Hepatic stellate cell (primary cell): ENCODE data around the gene KLHL29.

ENCODE experiments used
- DNase-seq: peaks from one replicate; pipeline ENCODE4 v3.0.0; 2011; ENCODE audit warnings: low spot score

The KLHL29 gene

DNA sequence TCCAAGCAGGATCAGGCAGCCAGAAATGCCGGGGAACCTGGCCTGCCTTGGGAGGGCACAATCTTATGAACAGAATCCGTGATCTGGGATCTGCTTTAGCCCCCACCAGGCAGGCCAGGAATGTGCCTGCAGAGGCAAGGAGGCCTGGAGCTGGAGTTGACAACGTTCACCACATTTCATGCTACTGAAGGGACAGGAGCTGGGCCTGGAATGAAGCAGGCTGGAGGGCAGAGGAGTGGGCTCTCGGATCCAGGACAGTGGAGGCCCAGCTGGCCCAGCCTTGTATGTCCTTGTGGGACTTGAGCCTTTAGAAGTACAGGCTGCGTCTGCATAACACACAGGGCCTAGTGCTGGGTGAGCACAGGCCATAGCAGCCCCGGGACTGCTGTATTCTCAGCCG, 91.8 kb downstream of the KLHL29 start:
- DNase-seq: no peak

DNA sequence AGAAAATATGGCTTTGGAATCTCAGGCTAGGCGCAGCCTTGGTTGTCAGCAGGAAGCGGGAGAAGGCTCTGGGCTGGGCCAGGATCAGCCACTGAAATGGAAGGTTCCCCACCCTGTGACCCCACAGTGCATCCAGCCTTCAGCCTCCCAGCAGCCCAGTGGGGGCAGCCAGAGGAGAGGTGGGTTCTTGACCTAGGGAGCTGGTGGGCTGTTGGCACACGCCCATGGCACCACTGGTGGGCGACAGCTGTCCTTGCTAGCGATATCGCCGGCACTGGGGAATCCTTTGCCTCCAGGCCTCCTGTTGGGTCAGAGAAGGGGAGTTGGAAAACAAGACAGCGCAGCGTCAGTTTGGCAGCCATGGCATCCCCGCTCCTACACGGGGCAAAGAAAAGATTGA, 92.4 kb downstream of the KLHL29 start:
- DNase-seq: no peak

DNA sequence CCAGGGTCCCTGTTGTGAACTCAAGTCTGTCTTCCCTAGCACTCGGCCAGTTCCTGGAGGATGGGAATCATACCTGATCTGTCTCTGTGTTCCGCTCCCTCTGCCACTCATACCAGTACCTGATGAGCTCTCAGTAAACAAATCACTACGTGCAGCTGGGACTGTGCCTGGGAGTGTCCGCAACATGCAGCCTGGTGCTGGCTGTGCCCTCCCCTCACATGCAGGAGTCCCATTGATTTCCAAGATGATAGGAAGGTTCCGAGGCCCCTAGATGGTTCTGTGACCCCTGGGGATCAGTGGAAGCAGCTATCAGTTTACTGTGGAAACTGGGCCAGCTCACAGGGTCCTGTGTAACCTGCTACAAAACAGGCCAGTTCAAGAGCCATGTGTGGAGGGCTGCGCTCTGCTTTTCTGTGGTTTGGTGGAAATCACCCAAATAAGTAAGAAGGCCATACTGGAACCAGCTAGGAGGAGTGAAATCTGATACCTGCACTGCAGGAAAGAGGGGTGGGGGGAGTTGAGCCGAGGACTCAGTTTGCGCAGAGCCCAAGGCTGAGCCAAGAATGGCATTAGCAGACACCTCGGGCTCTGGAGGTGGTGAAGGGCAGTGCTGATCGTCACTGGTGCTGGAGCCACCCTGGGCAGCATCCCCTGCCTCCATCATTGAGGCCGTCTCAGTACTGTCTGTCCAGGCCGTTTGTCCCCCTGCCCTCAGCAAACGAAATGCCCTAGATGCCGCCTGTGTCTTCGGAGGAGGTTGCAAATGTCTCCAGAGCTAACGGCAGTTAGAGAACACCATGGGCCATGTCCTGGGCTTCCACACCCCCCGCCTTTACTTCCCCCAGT, 93.3 kb downstream of the KLHL29 start:
- no peak for DNase-seq

DNA sequence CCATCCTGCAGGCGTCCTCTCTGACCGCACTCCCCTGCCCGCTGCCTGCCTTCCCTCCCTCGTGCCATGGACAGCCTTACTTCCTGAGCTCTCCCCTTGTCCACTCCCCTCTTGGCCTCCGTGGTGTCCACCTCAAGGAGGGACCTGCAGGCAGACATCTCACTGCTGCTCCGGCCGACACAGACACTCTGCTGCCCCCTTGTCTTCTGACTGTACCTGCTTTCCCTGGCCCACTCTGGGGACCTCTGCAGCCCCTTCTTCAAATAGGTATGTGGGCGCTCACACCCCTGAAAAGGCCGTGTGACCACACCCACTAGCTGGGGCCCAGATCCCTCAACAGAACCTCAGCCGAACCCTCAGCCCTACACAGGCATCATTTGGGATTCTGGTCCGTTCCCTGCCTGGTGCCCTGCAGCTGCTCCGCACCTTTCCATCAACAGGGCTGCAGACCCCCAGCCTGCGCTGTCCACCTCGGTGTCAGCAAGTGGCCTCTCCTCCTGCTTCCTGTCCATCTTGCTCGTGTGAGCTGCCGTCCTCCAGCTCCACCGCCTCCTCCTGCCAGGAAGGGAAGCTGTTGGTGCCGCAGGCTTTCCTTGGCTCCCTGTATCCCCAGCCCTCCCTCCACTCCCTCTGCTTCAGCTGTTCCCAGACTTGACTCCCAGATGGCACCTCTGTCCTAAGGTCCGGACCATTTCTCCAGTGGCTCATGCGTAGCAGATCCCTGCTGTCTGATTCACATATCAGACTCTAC, 94.1 kb downstream of the KLHL29 start:
- DNase-seq: no peak

DNA sequence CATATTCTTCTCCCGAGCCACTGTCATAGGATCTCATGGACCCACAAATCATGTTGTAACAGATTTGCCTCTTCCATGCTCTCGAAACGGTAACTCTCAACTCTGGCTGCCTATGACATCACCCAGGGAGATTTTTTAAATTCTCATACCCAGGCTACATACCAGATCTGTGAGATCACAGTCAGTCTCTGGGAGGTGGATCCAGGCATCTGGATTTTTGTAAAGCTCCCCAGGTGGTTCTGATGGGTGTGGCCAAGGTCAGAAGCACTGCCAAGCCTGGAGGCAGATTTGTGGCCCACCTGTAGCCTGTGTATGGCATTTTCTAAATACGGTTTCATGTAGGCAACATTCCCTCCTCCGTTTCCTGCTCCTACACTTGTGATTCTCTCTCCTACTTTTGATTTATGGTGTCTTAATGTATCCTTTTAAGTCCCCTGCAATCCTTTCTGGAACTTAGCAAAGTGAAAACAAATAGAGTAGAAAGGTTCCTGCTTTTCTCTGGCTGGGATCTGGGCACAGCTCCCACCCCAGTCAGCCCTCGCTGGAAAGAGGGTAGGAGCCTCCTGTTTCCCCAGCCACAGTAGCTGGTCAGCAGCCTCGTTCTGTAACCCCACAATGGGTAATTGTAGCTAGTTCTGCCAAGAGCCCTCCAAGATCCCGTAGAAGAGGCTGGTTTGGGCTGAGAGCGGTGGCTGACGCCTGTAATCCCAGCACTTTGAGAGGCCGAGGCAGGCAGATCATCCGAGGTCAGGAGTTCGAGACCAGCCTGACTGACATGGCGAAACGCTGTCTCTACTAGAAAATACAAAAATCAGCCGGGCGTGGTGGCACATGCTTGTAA, 96.2 kb downstream of the KLHL29 start:
- peak; percentile 87 for DNase-seq

DNA sequence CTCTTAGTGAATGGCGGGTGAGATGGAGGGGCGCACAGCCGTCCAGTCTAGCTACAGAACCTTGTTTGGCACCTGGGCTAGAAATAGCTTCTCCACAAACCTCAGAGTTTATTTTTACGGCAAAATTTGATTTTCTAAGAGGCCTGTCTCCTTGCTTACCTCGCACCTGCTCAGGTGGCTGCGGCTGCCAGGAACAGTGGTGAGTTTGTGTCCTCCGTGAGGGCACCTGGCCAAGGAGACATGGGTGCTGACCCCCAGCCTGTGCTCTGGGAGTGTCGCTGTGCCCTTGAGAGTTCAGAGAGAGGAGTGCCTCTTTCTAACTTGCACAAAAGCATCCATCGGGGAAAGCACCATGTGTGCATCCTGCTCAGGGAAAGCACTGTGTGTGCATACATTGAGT, 97.2 kb downstream of the KLHL29 start:
- DNase-seq: no peak

DNA sequence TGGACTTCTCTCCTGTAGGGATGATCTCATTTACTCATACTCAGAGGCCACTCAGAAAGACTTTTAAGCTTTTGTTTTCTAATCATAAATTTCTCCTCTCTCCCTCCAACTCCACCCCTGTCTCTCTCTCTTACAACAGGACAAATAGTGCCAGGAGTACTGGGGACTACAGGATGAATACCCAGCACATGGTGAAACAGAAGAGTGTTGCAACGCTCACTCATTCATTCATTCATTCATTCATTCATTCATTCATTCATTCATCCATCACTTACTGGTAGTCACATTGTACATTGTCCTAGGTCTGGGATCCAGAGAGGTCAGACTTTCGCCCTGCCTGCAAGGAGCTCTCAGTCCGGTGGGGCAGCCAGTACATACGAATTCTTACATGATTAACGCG, 97.6 kb downstream of the KLHL29 start:
- no peak for DNase-seq

DNA sequence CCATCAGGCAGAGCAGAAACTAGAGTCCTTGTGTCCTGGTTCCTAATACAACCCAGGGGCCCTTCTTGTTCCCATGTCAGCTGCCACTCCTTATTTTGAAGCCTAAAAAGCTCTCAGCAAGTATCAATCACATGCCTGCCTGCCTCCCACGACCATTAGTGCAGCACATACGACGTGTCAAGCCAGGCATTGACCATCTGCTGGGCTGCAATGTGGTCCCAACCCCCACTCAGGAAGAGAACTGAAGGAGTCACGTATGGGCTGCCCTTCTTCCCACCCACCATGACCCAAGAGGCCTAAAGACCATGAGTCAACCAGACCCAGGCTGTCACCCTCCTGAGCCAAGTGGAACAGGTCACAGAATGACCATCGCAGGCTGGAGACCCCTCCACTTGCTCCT, 98.8 kb downstream of the KLHL29 start:
- no peak for DNase-seq

DNA sequence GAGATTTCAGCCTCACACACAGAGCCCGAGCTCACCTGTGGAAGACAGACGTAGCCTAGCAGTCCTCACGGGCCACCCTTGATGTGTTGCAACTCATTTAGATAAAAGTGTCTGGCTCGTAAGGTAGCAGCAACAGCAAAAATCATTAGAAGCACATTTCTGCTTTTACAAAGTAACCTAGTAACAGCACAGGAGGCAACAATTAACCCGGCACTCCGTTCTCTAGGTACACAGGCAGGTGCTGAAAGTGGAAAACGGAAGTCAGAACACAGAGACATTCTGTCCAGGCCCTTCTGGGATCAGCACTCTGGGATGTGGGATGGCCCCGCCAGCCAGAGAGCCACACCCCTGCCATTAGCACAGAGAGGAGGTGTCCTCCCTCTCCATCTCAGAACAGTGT, 99.3 kb downstream of the KLHL29 start:
- DNase-seq: no peak

DNA sequence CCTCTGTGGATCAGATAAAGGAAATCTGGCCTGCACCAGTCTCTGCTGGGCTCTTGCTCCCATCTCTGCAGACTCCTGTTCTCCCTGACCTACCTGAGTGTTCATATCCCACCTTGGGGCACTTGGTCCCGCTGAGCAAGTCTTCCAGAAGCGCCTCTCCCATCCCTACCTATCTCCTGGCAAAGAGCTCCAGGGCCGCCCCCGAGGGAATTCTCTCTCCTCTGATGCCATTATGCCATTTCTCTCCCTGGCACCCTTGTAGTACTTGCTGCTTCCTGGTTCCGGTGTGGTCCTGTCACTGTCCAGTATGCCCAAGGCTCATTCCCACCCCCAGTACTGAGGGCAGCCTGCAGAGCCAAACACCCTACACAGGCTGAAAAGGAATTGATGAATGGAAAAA, 99.8 kb downstream of the KLHL29 start:
- no peak for DNase-seq

DNA sequence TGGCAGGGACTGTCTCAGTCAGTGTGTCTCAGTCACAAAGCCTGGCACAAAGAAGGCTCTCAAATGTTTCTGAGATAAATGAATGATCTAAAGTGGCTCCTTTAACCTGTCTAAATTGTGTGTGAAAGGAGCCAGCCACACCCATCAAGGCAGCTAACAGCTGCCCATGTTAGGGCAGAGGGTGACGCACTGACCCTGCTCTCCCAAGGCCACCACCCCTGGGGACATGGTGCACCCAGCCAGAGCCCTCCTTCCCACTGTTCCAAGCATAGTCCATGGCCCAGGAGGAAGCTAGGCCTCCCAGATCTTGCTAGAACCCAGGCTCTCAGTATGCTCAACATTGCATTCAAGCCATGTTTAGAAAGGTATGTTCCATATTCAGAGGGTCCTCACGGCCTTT, 100.3 kb downstream of the KLHL29 start:
- DNase-seq: no peak

DNA sequence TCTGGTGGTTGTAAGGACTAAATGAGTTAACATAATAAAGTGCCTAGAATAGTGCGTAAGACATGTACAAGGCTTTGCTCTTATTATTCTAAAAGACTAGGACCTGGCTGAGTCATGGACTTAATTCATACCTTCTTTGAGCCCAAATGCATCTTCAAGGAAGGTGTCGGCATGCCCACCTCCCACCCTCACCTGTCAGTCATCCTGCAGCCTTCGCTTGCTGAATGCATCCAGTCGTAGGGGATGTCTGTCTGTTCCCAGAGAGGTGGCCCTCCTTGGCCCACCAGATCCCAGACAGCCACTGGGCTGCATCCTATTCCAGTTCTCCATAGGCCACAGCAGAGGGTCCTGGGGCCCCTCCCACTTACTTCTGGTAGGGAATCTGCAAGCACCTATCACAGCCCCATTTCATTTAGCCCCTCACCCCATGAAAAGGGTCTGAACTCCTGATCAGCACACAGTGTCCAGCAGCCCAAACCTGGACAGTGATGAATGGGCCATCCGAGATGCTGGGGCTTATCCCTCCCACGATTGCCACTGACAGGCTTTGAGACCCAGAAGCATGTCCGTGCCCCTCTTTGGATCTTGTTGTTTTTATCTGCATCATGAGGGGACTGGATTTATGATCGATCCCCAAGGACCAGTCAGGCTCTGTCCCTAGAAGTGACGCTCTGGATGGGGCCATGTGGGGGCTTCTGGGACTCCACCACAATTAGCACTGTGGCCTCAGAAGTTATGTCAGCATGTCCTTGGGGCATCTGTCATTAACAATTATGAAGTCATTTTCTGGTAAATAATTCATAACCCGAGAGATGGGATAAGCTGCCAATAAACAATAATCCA, 101.1 kb downstream of the KLHL29 start:
- DNase-seq: no peak

DNA sequence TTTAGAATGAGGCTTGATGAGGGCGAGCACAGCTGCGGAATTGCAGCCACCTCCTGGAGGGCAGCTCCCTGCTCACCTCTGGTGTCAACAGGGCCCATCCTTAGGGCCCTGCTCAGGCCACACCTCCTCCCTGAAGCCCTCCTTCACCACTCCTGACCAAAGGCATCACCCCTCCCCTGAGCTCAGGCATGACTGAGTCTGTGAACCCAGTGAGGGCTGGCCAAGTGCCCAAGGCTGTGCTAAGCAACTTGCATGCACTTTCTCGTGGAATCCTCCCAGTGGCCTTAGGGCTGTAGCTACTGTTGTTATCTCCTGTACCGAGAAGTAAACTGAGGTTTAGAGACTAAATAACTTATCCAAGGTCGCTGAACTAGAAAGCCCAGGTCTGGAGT, 101.7 kb downstream of the KLHL29 start:
- no peak for DNase-seq

DNA sequence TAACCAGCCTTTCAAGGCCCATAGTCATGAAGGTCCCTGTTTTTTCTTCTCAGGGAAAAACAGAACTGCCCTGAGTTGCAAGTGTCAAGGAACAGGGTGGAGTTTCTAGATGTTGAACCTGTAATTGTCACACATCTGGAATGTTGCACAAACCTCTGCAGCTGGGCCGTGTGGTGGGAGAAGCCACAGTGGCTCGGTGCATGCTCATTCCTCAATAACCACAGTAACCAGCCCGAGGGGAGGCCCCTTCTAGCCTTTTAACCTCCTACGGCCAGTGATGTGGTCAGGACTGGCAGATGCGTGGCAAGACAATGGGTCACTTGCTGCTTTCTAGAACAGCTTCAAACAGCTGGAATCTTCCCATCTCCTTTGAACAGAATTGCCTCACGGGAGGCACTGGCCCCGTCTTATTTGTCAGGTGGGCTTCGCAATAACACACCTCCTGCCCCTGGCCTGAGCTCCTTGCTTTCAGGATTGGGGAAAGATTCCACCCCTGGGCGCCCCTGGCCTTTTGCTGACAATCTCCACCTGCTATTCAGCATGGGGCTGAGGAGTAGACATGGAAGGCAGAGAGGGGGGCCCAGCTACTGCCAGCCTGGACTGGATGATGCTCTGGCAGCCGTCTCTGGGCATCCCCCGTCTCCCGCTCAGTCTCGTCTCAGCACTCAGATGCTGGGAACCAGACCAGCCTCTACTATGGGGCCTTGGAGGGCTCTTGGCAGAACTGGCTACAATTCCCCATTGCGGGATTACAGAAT, 102.9 kb downstream of the KLHL29 start:
- DNase-seq: no peak

DNA sequence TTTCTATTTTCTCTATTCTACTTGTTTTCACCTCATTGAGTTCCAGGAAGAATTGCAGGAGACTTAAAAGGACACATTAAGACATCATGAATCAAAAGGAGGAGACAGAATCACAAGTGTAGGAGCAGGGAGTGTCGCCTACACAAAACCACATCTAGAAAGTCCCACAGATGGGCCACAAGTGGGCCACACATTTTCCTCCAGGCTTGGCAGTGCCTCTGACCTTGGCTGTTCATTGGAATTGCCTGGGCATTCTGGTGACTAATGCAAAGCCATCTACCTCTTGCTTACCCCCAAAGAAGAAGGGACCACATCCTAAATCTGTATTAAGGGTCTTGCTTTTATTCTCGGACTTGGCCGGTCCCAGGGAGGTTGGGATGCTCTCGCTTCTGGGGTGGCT, 103.6 kb downstream of the KLHL29 start:
- DNase-seq: no peak

DNA sequence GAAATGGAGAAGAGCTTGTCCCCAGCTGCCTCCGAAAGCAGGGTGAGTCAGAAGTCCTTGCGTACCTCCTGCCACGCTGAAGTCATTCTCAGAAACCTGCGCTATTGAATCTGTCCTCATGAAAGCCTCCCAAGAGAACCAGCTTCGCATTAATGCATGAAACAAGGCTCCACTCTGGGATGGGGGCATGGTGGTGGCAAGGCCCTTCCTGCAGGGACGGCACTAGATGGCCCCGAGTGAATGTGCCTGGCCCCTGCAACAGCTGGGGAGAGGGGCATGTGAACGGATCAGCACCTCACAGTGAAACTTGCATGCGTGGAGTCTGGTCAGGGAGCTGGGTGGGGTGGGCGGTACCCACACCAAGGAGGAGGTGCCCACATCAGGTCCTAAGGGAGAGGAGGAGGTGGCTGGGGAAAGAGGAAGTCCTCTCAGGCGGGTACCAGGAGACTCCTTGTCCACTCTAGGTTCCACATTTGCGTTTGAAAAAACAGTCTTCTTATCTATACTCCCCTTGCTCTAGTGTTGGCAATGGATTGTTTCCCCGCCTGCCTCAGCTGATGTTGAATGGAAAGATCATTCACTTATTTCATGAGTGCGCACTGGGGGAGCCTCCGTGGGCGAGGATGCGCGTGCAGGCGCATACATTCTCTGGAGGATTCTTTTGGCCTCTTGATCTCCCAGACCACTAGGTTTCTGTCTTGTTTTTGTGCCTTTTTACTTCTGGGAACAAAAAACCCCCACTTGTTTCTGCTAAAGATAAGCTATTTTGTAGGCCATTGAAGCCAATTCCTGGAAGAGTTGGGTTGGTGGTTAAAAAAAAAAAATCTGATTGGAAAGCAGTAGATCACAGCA, 104.7 kb downstream of the KLHL29 start:
- DNase-seq: no peak

DNA sequence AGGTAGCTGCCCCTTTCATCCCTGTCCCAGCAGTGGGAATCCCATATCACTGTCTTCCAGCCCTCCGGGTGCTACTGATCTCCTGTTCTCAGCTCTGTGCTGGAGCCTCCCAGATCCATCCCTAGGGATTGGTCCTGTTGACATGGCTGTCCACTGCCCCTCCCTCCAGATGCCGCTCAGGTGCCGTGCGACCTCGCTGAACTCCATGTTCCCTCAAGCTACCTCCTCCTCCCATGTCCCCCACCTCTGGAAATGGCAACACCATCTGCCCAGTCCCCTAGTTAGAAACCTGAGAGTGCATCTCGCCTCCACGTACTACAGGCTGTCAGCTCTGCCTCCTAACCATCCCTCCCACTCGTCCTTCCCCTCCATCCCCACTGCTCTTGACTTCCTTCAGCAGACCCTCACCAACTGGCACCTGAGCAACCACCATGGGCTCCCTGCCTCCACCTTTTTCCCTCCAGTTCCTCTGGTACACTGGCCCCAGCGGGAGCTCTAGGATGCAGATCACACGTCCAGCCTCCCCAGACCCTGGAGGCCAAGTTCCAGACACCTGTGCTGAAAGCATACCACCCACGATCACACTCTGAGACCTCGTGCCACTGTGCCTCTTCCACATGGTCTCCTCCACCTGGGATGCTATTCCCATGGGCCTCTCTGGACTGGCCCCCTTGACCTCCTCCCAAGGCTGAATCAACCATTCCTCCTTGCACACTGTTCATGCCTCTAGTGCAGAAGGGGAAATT, 106.8 kb downstream of the KLHL29 start:
- no peak for DNase-seq

DNA sequence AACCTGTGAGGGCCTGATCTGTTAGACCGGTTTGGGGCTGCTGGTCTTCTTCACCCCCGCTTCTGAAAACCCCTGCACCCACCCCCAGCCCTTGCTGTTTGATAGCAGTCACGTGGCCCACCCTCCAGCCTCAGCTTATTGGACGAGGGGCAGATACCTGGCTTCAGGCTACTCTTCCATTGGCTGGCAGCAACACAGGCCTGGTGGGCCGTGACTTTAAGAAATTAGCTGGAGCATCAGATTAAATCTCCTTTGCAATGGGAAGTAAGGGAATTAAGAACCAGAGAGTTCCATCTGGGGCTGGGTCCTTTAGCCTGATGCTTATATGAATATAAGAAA, 107.3 kb downstream of the KLHL29 start:
- no peak for DNase-seq

DNA sequence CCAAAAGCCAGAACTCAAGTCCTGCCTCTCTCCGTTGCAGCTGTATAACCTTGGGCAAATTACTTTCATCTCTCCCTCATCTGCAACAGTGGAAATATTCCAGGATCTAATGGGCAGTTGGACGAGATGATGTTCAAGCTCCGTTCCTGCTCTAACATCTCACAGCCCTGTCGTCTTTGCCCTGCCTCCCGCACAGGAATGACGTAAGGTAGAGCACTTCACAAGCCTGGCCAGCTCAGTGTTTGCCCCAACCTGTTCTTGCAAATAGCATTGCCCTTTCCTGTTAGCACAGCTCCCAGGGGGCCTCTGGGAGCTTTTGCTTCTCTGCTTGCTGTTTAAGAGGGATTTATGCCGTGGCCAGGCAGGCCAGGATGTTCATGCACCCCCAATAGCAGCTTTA, 107.9 kb downstream of the KLHL29 start:
- DNase-seq: no peak

DNA sequence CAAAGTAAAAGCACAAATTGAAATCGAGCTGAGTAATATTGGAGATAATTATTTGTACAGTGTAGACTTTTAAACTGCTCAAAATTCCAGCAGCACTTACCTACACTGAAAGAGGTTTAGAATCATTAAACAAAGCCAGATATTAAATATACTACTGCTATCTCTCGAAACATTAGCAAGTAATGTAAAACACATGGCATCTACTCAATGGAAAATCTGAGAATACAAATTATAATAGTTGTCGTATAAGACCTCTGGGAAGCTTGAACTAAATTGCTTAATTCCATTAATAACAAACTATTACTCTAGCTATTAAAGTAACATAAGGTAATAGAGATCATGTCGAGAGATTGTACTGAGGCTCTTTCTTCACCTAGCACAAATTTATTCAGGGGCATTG, 108.9 kb downstream of the KLHL29 start:
- DNase-seq: no peak
